Measurements from ENCODE around the gene XRN1.

DNA sequence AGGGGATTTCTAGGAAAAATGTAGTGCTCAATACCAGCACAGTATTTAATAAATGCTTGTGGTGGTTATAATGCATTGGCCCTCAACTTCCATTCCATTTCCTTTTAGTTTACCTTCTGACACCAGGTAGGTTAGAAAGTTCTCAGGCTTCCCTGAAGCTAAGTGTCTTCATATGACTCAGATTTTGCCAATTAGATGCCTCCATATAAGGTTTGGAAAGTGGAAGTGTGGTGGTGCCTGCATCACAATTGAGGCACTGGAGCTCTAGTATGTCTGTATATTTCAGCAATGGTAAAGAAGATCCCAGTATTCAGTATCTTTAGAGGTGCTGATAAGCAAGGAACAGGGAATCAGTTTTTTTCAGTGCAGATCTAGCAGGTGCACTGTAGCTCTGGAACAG is 18.3 kb downstream of the XRN1 start:
- TF ChIP-seq, protein P1, sequence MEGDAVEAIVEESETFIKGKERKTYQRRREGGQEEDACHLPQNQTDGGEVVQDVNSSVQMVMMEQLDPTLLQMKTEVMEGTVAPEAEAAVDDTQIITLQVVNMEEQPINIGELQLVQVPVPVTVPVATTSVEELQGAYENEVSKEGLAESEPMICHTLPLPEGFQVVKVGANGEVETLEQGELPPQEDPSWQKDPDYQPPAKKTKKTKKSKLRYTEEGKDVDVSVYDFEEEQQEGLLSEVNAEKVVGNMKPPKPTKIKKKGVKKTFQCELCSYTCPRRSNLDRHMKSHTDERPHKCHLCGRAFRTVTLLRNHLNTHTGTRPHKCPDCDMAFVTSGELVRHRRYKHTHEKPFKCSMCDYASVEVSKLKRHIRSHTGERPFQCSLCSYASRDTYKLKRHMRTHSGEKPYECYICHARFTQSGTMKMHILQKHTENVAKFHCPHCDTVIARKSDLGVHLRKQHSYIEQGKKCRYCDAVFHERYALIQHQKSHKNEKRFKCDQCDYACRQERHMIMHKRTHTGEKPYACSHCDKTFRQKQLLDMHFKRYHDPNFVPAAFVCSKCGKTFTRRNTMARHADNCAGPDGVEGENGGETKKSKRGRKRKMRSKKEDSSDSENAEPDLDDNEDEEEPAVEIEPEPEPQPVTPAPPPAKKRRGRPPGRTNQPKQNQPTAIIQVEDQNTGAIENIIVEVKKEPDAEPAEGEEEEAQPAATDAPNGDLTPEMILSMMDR (IDR thresholded peaks at IDR 0.05), result no peak
- no peak for TF ChIP-seq POLR2A (IDR thresholded peaks at IDR 0.05)
